Smooth muscle cell of the brain vasculature (primary cell): ENCODE results near the gene ARHGDIG.

Experiments used
- DNase-seq: peaks from one replicate; pipeline ENCODE4 v3.0.0-alpha.2; 2012; ENCODE audit warnings: low read depth, low spot score

The ARHGDIG gene

GRCh38 chr16:280991-281659, 734 bp downstream of the ARHGDIG start:
- DNase-seq: no peak

GRCh38 chr16:281660-282255, 1.4 kb downstream of the ARHGDIG start:
- DNase-seq: no peak

GRCh38 chr16:282491-282890, 2.1 kb downstream of the ARHGDIG start:
- DNase-seq: no peak

GRCh38 chr16:283033-283805, 2.8 kb downstream of the ARHGDIG start, which contains the start of gene PDIA2:
Gene PDIA2, plus strand, starts transcription at chr16:283164. Its CDS starts 6 bp downstream, at chr16:283170.
- no peak for DNase-seq

GRCh38 chr16:284204-285120, 4.1 kb downstream of the ARHGDIG start:
- DNase-seq: no peak

- no peak for DNase-seq
Observed at GRCh38 chr16:285146-286055, 5.0 kb downstream of the ARHGDIG start.

GRCh38 chr16:286491-287297, 6.3 kb downstream of the ARHGDIG start:
- DNase-seq: no peak

- no peak for DNase-seq
Observed at GRCh38 chr16:287298-287811, 7.0 kb downstream of the ARHGDIG start.

GRCh38 chr16:287981-288920, 7.9 kb downstream of the ARHGDIG start:
- no peak for DNase-seq

- DNase-seq: no peak
Observed at GRCh38 chr16:289395-289997, 9.1 kb downstream of the ARHGDIG start.

GRCh38 chr16:290015-290680, 9.8 kb downstream of the ARHGDIG start:
- DNase-seq: no peak

GRCh38 chr16:290681-291405, 10.5 kb downstream of the ARHGDIG start:
- no peak for DNase-seq

- DNase-seq: no peak
Observed at GRCh38 chr16:291539-291938, 11.1 kb downstream of the ARHGDIG start.

- no peak for DNase-seq
Observed at GRCh38 chr16:293043-293775, 12.8 kb downstream of the ARHGDIG start.

- DNase-seq: no peak
Observed at GRCh38 chr16:296276-296675, 15.9 kb downstream of the ARHGDIG start.
